Activated CD8-positive, alpha-beta T cell treated with anti-CD3 and anti-CD28 coated beads for 36 hours (primary cell): ENCODE measurements around the gene ALKBH6. TPM values are rescaled to one million over a fixed set of nuclear protein-coding genes. Genes with fewer than 3 reads are reported as not detected.
A peak's percentile ranks its signal among the peaks of the same experiment; 100 is the strongest.

Source experiments
- ATAC-seq: fragments of 200-7000 bp; cut with Tn5 transposase; one replicate; pipeline ENCODE4 v1.10.0; 2021; ENCODE audit warnings: mild to moderate bottlenecking, moderate library complexity
- CTCF ChIA-PET: fragments of 350-600 bp; sonication (Branson Sonifier 250); formaldehyde crosslinking; loops from one replicate; lab custom pipeline; 2021; ENCODE audit warnings: antibody characterized with exemption; lab: Charles Lee
- POLR2A ChIA-PET: fragments of 350-600 bp; sonication (Branson Sonifier 250); formaldehyde crosslinking; loops from one replicate; lab custom pipeline; 2021; ENCODE audit warnings: antibody characterized with exemption; lab: Charles Lee
- DNase-seq: peaks from one replicate; pipeline ENCODE4 v3.0.0-alpha.2; 2020
- H3K27ac Mint-ChIP-seq: one replicate; pipeline ENCODE4 v1.8.0; 2021; ENCODE audit warnings: mild to moderate bottlenecking, mixed read lengths
- H3K27me3 Mint-ChIP-seq: one replicate; pipeline ENCODE4 v1.8.0; 2021; ENCODE audit warnings: mixed read lengths
- H3K36me3 Mint-ChIP-seq: one replicate; pipeline ENCODE4 v1.8.0; 2021; ENCODE audit warnings: low read depth, mixed read lengths
- H3K4me1 Mint-ChIP-seq: one replicate; pipeline ENCODE4 v1.8.0; 2021; ENCODE audit warnings: low read depth, mixed read lengths
- H3K4me3 Mint-ChIP-seq: one replicate; pipeline ENCODE4 v1.8.0; 2021; ENCODE audit warnings: mild to moderate bottlenecking, moderate library complexity, mixed read lengths
- H3K9me3 Mint-ChIP-seq: one replicate; pipeline ENCODE4 v1.8.0; 2021; ENCODE audit warnings: mixed read lengths
- intact Hi-C: fragments of 100-400 bp; cut with micrococcal nuclease; formaldehyde crosslinking; loops from one replicate; pipeline ENCODE4 v1.10.0; 2022
- total RNA-seq, 2 experiments: library from RNA; stranded (reverse); gene quantifications; one replicate each; pipeline ENCODE4 v1.2.3, GENCODE V29; 2021
- TF ChIP-seq, protein P1 (sequence below): fragments of 200-600 bp; IDR thresholded peaks from one replicate; pipeline ENCODE4 v1.8.0; 2022; ENCODE audit warnings: antibody characterized with exemption, mild to moderate bottlenecking

ALKBH6 gene
- total RNA-seq, 2 experiments from 2014 or later: 36.5 to 37.5 TPM

DNA sequence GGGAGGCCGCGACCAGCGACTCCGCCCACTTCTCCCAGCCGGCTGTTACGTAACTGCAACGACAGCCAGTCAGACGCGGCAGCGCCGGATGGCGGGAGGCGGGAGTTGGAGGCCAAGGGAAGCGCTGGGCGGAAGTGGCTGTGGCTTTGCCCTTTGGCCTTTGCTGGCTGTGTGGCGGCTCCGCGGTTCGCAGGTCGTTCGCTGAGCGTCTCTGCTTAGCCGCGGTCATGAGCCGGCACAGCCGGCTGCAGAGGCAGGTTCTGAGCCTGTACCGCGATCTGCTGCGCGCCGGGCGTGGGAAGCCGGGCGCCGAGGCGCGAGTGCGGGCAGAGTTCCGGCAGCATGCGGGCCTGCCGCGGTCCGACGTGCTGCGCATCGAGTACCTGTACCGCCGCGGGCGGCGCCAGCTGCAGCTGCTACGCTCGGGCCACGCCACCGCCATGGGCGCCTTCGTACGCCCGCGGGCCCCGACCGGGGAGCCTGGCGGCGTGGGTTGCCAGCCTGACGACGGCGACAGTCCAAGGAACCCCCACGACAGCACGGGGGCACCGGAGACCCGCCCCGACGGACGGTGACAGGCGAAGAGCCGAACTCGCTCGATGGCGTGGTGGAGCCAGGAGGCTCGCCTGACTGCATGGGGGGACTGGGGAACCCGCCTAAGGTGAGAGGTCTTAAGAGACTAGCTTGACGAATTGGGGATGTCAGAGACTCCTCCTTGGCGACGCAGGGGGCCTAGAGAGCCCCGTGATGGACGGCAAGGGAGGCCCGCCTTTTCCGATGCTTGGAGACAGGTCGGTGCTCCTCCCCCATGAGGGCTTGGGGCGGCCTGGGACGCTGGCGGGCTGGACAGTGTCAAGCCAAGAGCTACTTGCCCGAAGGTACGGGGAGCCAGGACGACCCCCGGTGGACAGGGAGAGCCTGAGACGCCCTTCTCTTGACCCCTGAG lies 18.7 kb downstream of the ALKBH6 start, which contains the start of gene SDHAF1:
Gene SDHAF1 (plus strand): TSS at position 141 of the 946 bp plus-strand sequence. CDS start 87 bp downstream, at position 228.
- peak; percentile 86 for ATAC-seq
- peaks cover 20% of the 10 kb centered on the region for H3K36me3 Mint-ChIP-seq
- POLR2A ChIA-PET: interaction anchor here (0.5 to 1.8 kb wide), 7 partner anchors 12 to 180 kb away, joined by 3 to 6 read pairs (median 4); partner anchors contain the start of gene ALKBH6

DNA sequence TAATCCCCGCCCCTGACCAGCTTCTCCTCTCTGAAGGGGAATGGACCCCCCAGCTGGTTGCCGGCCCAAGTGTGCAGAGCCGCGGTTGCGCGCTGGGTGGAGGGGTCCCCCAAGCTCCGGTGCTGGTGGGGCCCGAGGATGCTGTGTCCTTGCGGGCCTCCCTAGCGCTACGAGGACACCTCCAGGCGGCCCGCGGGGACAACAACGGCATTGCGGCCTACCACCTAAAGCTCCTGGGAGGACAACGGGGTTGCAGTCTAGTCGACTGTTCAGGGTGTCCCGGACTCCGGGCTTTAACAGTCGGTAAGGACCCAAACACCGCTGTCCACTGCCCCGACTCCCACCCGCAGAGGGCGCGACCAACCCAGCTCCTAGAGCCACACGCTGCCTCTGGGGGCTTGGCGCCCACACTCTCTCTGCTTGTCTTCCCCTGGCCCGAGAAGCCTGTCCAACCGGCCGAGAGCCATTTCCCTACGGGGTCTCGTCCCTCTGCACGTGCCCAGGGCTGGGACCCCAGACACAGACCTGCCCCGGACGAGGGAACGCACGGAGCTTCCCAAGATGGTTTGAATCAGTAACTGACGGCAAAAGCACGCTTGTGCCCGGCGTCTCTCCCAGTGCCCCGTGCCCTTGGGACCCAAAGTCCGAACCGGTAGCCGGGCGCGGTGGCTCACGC lies 20.0 kb downstream of the ALKBH6 start:
- peaks cover under 1% of the 10 kb centered on the region for H3K9me3 Mint-ChIP-seq

More for the DNA sequence above, 18.7 kb downstream of the ALKBH6 start, which contains the start of gene SDHAF1:
- Mint-ChIP-seq H3K4me1 (peaks cover 35% of the 10 kb centered on the region), H3K27ac (peak within 1 kb of the TSS; percentile 95), H3K4me3 (peak within 1 kb of the TSS; percentile 96), H3K9me3 (no peaks in the 10 kb centered on the region), H3K27me3 (no peaks in the 10 kb centered on the region)
- CTCF ChIA-PET: interaction anchor here (1.0 to 2.0 kb wide), 2 partner anchors 19 to 37 kb away, joined by 4 to 6 read pairs; partner anchors contain the start of gene ALKBH6
- DNase-seq: peak; percentile 98
- TF ChIP-seq, protein P1, sequence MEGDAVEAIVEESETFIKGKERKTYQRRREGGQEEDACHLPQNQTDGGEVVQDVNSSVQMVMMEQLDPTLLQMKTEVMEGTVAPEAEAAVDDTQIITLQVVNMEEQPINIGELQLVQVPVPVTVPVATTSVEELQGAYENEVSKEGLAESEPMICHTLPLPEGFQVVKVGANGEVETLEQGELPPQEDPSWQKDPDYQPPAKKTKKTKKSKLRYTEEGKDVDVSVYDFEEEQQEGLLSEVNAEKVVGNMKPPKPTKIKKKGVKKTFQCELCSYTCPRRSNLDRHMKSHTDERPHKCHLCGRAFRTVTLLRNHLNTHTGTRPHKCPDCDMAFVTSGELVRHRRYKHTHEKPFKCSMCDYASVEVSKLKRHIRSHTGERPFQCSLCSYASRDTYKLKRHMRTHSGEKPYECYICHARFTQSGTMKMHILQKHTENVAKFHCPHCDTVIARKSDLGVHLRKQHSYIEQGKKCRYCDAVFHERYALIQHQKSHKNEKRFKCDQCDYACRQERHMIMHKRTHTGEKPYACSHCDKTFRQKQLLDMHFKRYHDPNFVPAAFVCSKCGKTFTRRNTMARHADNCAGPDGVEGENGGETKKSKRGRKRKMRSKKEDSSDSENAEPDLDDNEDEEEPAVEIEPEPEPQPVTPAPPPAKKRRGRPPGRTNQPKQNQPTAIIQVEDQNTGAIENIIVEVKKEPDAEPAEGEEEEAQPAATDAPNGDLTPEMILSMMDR: no peak
- intact Hi-C loops: no loop called here

DNA sequence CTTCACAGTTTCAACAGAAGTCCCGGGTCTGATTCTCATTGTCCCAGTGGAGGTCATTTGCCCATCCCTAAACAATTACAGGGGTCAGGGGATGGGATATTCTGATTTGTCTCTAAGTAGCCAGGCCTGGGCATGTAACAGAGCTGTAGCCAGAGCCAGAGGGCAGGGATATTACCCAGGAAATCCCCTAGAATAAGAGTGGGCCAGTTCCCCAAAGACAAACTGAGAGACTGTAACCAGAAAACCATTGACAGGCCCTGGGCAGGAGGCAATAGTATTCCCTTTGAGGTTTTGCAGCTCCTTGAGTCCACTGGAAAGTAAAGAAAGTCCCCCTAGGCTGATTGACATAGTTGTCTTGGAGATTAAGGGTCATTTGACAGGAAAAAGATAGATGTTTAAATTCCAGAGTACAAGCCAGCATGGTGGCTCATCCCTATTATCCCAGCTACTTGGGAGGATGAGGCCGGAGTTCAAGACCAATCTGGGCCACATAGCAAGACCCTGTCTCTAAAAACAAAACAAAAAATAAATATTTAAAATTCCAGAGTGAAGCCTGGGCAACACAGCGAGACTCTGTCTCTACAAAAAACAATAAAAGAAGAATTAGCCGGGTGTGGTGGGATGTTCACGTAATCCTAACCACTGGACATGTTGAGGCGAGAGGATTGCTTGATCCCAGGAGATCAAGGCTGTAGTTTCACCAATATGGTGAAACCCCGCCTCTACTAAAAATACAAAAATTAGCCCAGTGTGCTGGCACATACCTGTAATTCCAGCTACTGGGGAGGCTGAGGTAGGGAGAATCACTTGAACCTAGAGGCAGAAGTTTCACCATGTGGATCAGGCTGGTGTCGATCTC lies 20.9 kb downstream of the ALKBH6 start:
- intact Hi-C loops: loop anchor here (5.0 kb wide), 1 partner anchor 36 kb away; no protein-coding TSS in a partner anchor
- Mint-ChIP-seq H3K27me3 (peaks cover 7% of the 10 kb centered on the region), H3K4me3 (no peak overlapping the region), H3K4me1 (peaks cover 25% of the 10 kb centered on the region), H3K36me3 (peaks cover 14% of the 10 kb centered on the region), H3K9me3 (peaks cover 4% of the 10 kb centered on the region), H3K27ac (no peak overlapping the region)
- TF ChIP-seq, protein P1: no peak
- DNase-seq (no peak), ATAC-seq (no peak)
- POLR2A ChIA-PET: interaction anchor here (1.5 kb wide), 1 partner anchor 12 kb away, joined by 7 read pairs; no protein-coding TSS in a partner anchor
- CTCF ChIA-PET: interaction anchor here (0.8 to 1.4 kb wide), 7 partner anchors 18 to 62 kb away, joined by 3 to 5 read pairs (median 3); no protein-coding TSS in a partner anchor

More for the DNA sequence above, 20.0 kb downstream of the ALKBH6 start:
- H3K27ac Mint-ChIP-seq: peak overlapping the region; percentile 57
- no peak for ATAC-seq
- H3K4me3 Mint-ChIP-seq: peak overlapping the region; percentile 96
- H3K36me3 Mint-ChIP-seq: peaks cover 17% of the 10 kb centered on the region
- intact Hi-C loops: loop anchor here (5.0 kb wide), 1 partner anchor 37 kb away; no protein-coding TSS in a partner anchor
- TF ChIP-seq, protein P1: no peak
- ChIA-PET POLR2A (interaction anchor here (0.7 to 1.8 kb wide), 6 partner anchors 13 to 283 kb away, joined by 3 to 7 read pairs (median 4); partner anchors contain the start of genes ALKBH6 and IGFLR1), CTCF (interaction anchor here (0.8 to 2.0 kb wide), 8 partner anchors 17 to 63 kb away, joined by 3 to 6 read pairs (median 4); no protein-coding TSS in a partner anchor)
- H3K4me1 Mint-ChIP-seq: peaks cover 27% of the 10 kb centered on the region
- no peaks in the 10 kb centered on the region for H3K27me3 Mint-ChIP-seq
- peak; percentile 36 for DNase-seq

DNA sequence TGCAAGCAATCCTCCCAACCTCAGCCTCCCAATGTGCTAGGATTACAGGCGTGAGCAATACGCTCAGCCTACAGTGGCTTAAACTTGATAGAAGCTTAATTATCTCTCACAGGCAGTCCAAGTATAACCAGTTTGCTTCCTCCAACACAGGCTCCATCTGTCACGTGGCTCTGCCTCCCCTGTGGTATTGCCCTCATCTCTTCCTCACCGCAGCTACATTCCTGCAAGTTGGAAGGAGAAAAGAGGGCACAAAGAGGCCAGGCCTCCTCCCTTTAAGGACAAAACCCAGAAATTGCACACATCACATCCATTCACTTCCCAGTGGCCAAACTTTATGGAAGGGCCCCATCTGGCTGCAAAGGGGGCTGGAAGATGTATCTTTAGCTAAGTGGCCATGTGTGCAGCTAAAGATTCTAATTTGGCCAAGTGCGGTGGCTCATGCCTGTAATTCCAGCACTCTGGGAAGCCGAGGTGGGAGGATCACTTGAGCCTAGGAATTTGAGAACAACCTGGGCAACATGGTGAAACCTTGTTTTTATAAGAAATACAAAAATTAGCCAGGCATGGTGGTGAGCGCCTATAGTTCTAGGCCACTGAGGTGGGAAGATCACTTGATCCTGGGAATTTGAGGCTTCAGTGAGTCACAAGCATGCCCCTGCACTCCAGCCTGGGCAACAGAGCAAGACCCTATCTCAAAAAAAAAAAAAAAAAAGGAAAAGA lies 22.1 kb downstream of the ALKBH6 start:
- CTCF ChIA-PET: interaction anchor here (0.8 kb wide), 2 partner anchors 14 to 33 kb away, joined by 3 to 4 read pairs; no protein-coding TSS in a partner anchor
- POLR2A ChIA-PET: interaction anchor here (0.6 to 1.6 kb wide), 2 partner anchors 20 to 62 kb away, joined by 3 to 5 read pairs; partner anchors contain the start of gene THAP8

More for the DNA sequence above, 22.1 kb downstream of the ALKBH6 start:
- no peak overlapping the region for H3K4me3 Mint-ChIP-seq
- no peak for ATAC-seq
- no peak overlapping the region for H3K27ac Mint-ChIP-seq
- peaks cover 4% of the 10 kb centered on the region for H3K9me3 Mint-ChIP-seq
- no peak for DNase-seq
- TF ChIP-seq, protein P1: no peak
- H3K4me1 Mint-ChIP-seq: peaks cover 17% of the 10 kb centered on the region
- peaks cover 8% of the 10 kb centered on the region for H3K36me3 Mint-ChIP-seq
- intact Hi-C loops: loop anchor here (5.0 kb wide), 1 partner anchor 35 kb away; no protein-coding TSS in a partner anchor
- peaks cover 7% of the 10 kb centered on the region for H3K27me3 Mint-ChIP-seq
